ENCODE measurements around the gene TAOK3. TPM values are rescaled to one million over a fixed set of nuclear protein-coding genes. Genes with fewer than 3 reads are reported as not detected.
A peak's percentile ranks its signal among the peaks of the same experiment; 100 is the strongest.

TAOK3 gene
- total RNA-seq, 1 donor = 27.9 TPM

DNA sequence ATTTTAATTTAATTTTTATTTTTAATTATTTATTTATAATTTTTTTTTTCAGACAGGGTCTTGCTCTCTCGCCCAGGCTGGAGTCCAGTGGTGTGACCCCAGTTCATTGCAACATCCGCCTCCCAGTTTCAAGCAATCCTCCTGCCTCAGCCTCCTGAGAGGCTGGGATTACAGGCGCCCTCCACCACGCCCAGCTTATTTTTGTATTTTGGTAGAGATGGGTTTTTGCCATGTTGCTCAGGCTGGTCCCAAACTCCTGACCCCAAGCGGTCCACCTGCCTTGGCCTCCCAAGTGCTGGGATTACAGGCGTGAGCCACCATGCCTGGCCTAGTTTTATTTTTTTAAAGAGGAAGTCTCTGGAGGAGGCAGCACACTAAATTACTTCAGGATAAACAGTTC lies 250.4 kb downstream of the TAOK3 start:
- TF ChIP-seq, protein P1, sequence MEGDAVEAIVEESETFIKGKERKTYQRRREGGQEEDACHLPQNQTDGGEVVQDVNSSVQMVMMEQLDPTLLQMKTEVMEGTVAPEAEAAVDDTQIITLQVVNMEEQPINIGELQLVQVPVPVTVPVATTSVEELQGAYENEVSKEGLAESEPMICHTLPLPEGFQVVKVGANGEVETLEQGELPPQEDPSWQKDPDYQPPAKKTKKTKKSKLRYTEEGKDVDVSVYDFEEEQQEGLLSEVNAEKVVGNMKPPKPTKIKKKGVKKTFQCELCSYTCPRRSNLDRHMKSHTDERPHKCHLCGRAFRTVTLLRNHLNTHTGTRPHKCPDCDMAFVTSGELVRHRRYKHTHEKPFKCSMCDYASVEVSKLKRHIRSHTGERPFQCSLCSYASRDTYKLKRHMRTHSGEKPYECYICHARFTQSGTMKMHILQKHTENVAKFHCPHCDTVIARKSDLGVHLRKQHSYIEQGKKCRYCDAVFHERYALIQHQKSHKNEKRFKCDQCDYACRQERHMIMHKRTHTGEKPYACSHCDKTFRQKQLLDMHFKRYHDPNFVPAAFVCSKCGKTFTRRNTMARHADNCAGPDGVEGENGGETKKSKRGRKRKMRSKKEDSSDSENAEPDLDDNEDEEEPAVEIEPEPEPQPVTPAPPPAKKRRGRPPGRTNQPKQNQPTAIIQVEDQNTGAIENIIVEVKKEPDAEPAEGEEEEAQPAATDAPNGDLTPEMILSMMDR (IDR thresholded peaks at IDR 0.05; ENCODE audit: extremely low read depth, low read depth, low read length) = no peak
- H2AFZ ChIP-seq (ENCODE audit: low read length) = no peak overlapping the region
- no peaks in the 10 kb centered on the region for H3K79me2 ChIP-seq (ENCODE audit: insufficient read depth, low read length)
- H3K36me3 ChIP-seq (ENCODE audit: insufficient read depth, low read length) = no peaks in the 10 kb centered on the region
- no peaks in the 10 kb centered on the region for H3K9me3 ChIP-seq (ENCODE audit: low read depth, low read length)
- no peaks in the 10 kb centered on the region for H4K20me1 ChIP-seq (ENCODE audit: insufficient read depth, low read length)
- no peaks in the 10 kb centered on the region for H3K4me1 ChIP-seq (ENCODE audit: insufficient read depth, low read length)
- H3K4me3 ChIP-seq (ENCODE audit: insufficient read depth, low read length) = no peak overlapping the region
- no peaks in the 10 kb centered on the region for H3K27me3 ChIP-seq (ENCODE audit: insufficient read depth, low read length)
- H3K27ac ChIP-seq (ENCODE audit: low read depth, low read length) = no peak overlapping the region
- DNase-seq (ENCODE audit: insufficient read length, low spot score, missing footprints) = no peak
- no peak overlapping the region for H3K4me2 ChIP-seq (ENCODE audit: insufficient read depth, low read length)

GRCh38 chr12:118120579-118121363 lies 251.9 kb downstream of the TAOK3 start:
- Histone ChIP-seq H4K20me1 (ENCODE audit: insufficient read depth, low read length) (no peaks in the 10 kb centered on the region), H3K36me3 (ENCODE audit: insufficient read depth, low read length) (no peaks in the 10 kb centered on the region), H3K9me3 (ENCODE audit: low read depth, low read length) (no peaks in the 10 kb centered on the region), H3K79me2 (ENCODE audit: insufficient read depth, low read length) (no peaks in the 10 kb centered on the region), H3K4me2 (ENCODE audit: insufficient read depth, low read length) (peak overlapping the region; percentile 45), H3K27me3 (ENCODE audit: insufficient read depth, low read length) (no peaks in the 10 kb centered on the region), H3K4me3 (ENCODE audit: insufficient read depth, low read length) (peak overlapping the region; percentile 45), H2AFZ (ENCODE audit: low read length) (peak overlapping the region; percentile 92), H3K4me1 (ENCODE audit: insufficient read depth, low read length) (no peaks in the 10 kb centered on the region), H3K27ac (ENCODE audit: low read depth, low read length) (peak overlapping the region; percentile 92)
- TF ChIP-seq, protein P1 (IDR thresholded peaks at IDR 0.05; ENCODE audit: extremely low read depth, low read depth, low read length) = peak; percentile 46
- DNase-seq (ENCODE audit: insufficient read length, low spot score, missing footprints) = peak; percentile 95

DNA sequence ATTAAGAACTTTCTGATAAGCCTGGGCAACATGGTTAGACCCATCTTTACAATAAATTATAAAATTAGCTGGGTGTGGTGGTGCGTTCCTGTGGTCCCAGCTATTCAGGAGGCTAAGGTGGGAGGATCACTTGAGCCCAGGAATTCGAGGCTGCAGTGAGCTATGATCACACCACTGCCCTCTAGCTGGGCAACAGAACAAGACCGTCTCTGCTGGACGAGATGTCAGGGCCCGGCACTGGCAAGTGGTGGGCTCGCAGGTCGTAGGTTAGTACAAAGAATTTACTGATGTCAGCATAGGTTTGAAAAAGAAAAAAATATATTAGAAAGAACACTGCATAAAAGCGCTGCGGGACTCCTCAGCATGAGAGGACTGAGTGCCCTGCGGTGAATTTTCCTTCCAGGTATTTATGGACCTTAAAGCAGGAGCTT lies 253.2 kb downstream of the TAOK3 start:
- no peaks in the 10 kb centered on the region for H3K36me3 ChIP-seq (ENCODE audit: insufficient read depth, low read length)
- H3K79me2 ChIP-seq (ENCODE audit: insufficient read depth, low read length) = no peaks in the 10 kb centered on the region
- DNase-seq (ENCODE audit: insufficient read length, low spot score, missing footprints) = no peak
- no peaks in the 10 kb centered on the region for H4K20me1 ChIP-seq (ENCODE audit: insufficient read depth, low read length)
- H3K4me1 ChIP-seq (ENCODE audit: insufficient read depth, low read length) = no peaks in the 10 kb centered on the region
- H3K4me3 ChIP-seq (ENCODE audit: insufficient read depth, low read length) = no peak overlapping the region
- no peaks in the 10 kb centered on the region for H3K9me3 ChIP-seq (ENCODE audit: low read depth, low read length)
- no peak overlapping the region for H2AFZ ChIP-seq (ENCODE audit: low read length)
- no peaks in the 10 kb centered on the region for H3K27me3 ChIP-seq (ENCODE audit: insufficient read depth, low read length)
- no peak overlapping the region for H3K27ac ChIP-seq (ENCODE audit: low read depth, low read length)
- TF ChIP-seq, protein P1 (IDR thresholded peaks at IDR 0.05; ENCODE audit: extremely low read depth, low read depth, low read length) = no peak
- H3K4me2 ChIP-seq (ENCODE audit: insufficient read depth, low read length) = no peak overlapping the region

GRCh38 chr12:118109088-118109487 lies 263.6 kb downstream of the TAOK3 start:
- no peaks in the 10 kb centered on the region for H4K20me1 ChIP-seq (ENCODE audit: insufficient read depth, low read length)
- H3K4me1 ChIP-seq (ENCODE audit: insufficient read depth, low read length) = no peaks in the 10 kb centered on the region

More at GRCh38 chr12:118109088-118109487, 263.6 kb downstream of the TAOK3 start:
- no peaks in the 10 kb centered on the region for H3K79me2 ChIP-seq (ENCODE audit: insufficient read depth, low read length)
- no peak overlapping the region for H3K4me2 ChIP-seq (ENCODE audit: insufficient read depth, low read length)
- no peak overlapping the region for H3K27ac ChIP-seq (ENCODE audit: low read depth, low read length)
- no peak overlapping the region for H2AFZ ChIP-seq (ENCODE audit: low read length)
- no peaks in the 10 kb centered on the region for H3K36me3 ChIP-seq (ENCODE audit: insufficient read depth, low read length)
- no peak overlapping the region for H3K4me3 ChIP-seq (ENCODE audit: insufficient read depth, low read length)
- H3K9me3 ChIP-seq (ENCODE audit: low read depth, low read length) = no peaks in the 10 kb centered on the region
- TF ChIP-seq, protein P1 (IDR thresholded peaks at IDR 0.05; ENCODE audit: extremely low read depth, low read depth, low read length) = no peak
- no peak for DNase-seq (ENCODE audit: insufficient read length, low spot score, missing footprints)
- H3K27me3 ChIP-seq (ENCODE audit: insufficient read depth, low read length) = no peaks in the 10 kb centered on the region

Data from osteoblast (primary cell).